HepG2 (cell line): ENCODE data around the gene CBY1. TPM values are rescaled to one million over a fixed set of nuclear protein-coding genes. Genes with fewer than 3 reads are reported as not detected.

ENCODE experiments used
- CENPBD1 ChIP-seq: sonication (generic); formaldehyde crosslinking; IDR thresholded peaks from 2 replicates; pipeline ENCODE4 v1.8.0; 2022; ENCODE audit warnings: missing genetic modification reagents, low read depth, mild to moderate bottlenecking, borderline replicate concordance
- GABPB1 ChIP-seq: IDR thresholded peaks from 2 replicates; pipeline ENCODE4 v1.6.1; 2016; ENCODE audit warnings: mild to moderate bottlenecking, missing genetic modification reagents, moderate library complexity, missing compliant biosample characterization
- HNRNPL ChIP-seq: fragments of 200-400 bp; formaldehyde crosslinking; IDR thresholded peaks from 2 replicates; pipeline ENCODE4 v1.6.1; 2017; ENCODE audit warnings: mild to moderate bottlenecking, low read depth, low read length
- HNRNPUL1 ChIP-seq: fragments of 200-400 bp; formaldehyde crosslinking; IDR thresholded peaks from 2 replicates; pipeline ENCODE4 v1.6.1; 2017; ENCODE audit warnings: low read depth, mild to moderate bottlenecking, low read length, moderate library complexity
- RARG ChIP-seq: sonication (generic); formaldehyde crosslinking; IDR thresholded peaks from 2 replicates; pipeline ENCODE4 v1.4.0; 2020; ENCODE audit warnings: low read depth, mild to moderate bottlenecking, missing genetic modification reagents
- RORA ChIP-seq: sonication (generic); formaldehyde crosslinking; IDR thresholded peaks from 2 replicates; pipeline ENCODE4 v1.5.0; 2020; ENCODE audit warnings: mild to moderate bottlenecking, missing genetic modification reagents, moderate library complexity
- SNAPC2 ChIP-seq: sonication (generic); formaldehyde crosslinking; IDR thresholded peaks from 2 replicates; pipeline ENCODE4 v1.8.1; 2022; ENCODE audit warnings: mild to moderate bottlenecking, missing genetic modification reagents
- SP4 ChIP-seq: sonication (generic); formaldehyde crosslinking; IDR thresholded peaks from 2 replicates; pipeline ENCODE4 v1.8.1; 2023; ENCODE audit warnings: mild to moderate bottlenecking, missing genetic modification reagents
- TBX2 ChIP-seq: sonication (generic); formaldehyde crosslinking; IDR thresholded peaks from 2 replicates; pipeline ENCODE4 v1.5.0; 2020; ENCODE audit warnings: missing genetic modification reagents, mild to moderate bottlenecking, borderline replicate concordance
- ZBTB1 ChIP-seq: sonication (generic); formaldehyde crosslinking; IDR thresholded peaks from 2 replicates; pipeline ENCODE4 v1.4.0; 2020; ENCODE audit warnings: missing genetic modification reagents, borderline replicate concordance
- ZBTB20 ChIP-seq: sonication (generic); formaldehyde crosslinking; IDR thresholded peaks from 2 replicates; pipeline ENCODE4 v1.8.1; 2023; ENCODE audit warnings: missing genetic modification reagents, low read depth, mild to moderate bottlenecking, borderline replicate concordance
- ZBTB26 ChIP-seq: IDR thresholded peaks from 2 replicates; pipeline ENCODE4 v1.6.1; 2016; ENCODE audit warnings: missing compliant biosample characterization, missing genetic modification reagents, borderline replicate concordance
- ZNF143 ChIP-seq: sonication (generic); formaldehyde crosslinking; IDR thresholded peaks from 2 replicates; pipeline ENCODE4 v1.4.0; 2020; ENCODE audit warnings: missing genetic modification reagents
- ZNF17 ChIP-seq: sonication (generic); formaldehyde crosslinking; IDR thresholded peaks from 2 replicates; pipeline ENCODE4 v1.5.0; 2020; ENCODE audit warnings: mild to moderate bottlenecking, missing genetic modification reagents
- ZNF580 ChIP-seq: IDR thresholded peaks from 2 replicates; pipeline ENCODE4 v1.6.1; 2016; ENCODE audit warnings: low read depth, borderline replicate concordance
- ZNF589 ChIP-seq: sonication (generic); formaldehyde crosslinking; conservative IDR thresholded peaks from 2 replicates; pipeline ENCODE4 v1.8.0; 2022; ENCODE audit warnings: mild to moderate bottlenecking, moderate library complexity, missing genetic modification reagents
- ZNF775 ChIP-seq: sonication (generic); formaldehyde crosslinking; IDR thresholded peaks from 2 replicates; pipeline ENCODE4 v1.4.0; 2020; ENCODE audit warnings: missing genetic modification reagents, mild to moderate bottlenecking, moderate library complexity, borderline replicate concordance
- ZNF891 ChIP-seq: sonication (generic); formaldehyde crosslinking; IDR thresholded peaks from 2 replicates; pipeline ENCODE4 v1.5.0; 2020; ENCODE audit warnings: mild to moderate bottlenecking, missing genetic modification reagents
- polyA plus RNA-seq, 8 experiments: library from polyadenylated mRNA; depleted of rRNA in 3 of 8; stranded (reverse) in 7 of 8; unstranded in 1 of 8; fragments of >200 nt; fragmentation: Illumina TruSeq in 4 of 8; extraction: Trizol in 4 of 8; gene quantifications; 2 replicates each; pipeline versions ENCODE4 v1.2.1 to v1.2.3, GENCODE V29; 2011 to 2016; ENCODE audit warnings: low read depth in 4 of 8, missing spikeins in 1 of 8, mixed read lengths in 1 of 8; ENCODE audit not compliant: insufficient read depth in 1 of 8
- total RNA-seq, 5 experiments: library from RNA; depleted of rRNA; stranded (reverse); fragments of >200 nt; fragmentation: Illumina TruSeq; extraction: Trizol; gene quantifications; 2 replicates each; pipeline ENCODE4 v1.2.3, GENCODE V29; 2016; ENCODE audit warnings: low read depth in 1 of 5
- TF ChIP-seq, protein P1 (sequence below): sonication (generic); formaldehyde crosslinking; IDR thresholded peaks from 2 replicates; pipeline ENCODE4 v1.4.0; 2020; ENCODE audit warnings: low read depth, mild to moderate bottlenecking, missing genetic modification reagents
- TF ChIP-seq, protein P2 (sequence below): sonication (generic); formaldehyde crosslinking; IDR thresholded peaks from 2 replicates; pipeline ENCODE4 v1.4.0; 2020; ENCODE audit warnings: missing genetic modification reagents

Gene CBY1
- total and polyA plus RNA-seq, 2 of the 13 experiments (the other 11 are each of a cell fraction or from before 2014, with no cell fraction given), result 19.7 to 20.3 TPM

GRCh38 chr22:38705235-38706100 lies 49.0 kb downstream of the CBY1 start, which contains the start of gene GTPBP1 (continued):
- TF ChIP-seq ZBTB26 (CRISPR knock-in tag) (0 out of 2 replicates have a peak, but pooled peaks have one; percentile 4), CENPBD1 (no peak), ZNF891 (CRISPR knock-in tag) (no peak), HNRNPL (no peak), ZBTB1 (CRISPR knock-in tag) (no peak), GABPB1 (peak; percentile 38; the same call in 1 of the 2 replicates), SNAPC2 (peak; percentile 82; the same call in 1 of the 2 replicates), SP4 (CRISPR knock-in tag) (peak; percentile 61), RORA (no peak), ZNF17 (CRISPR knock-in tag) (no peak), ZNF589 (no peak), TBX2 (peak; percentile 8; the same call in 1 of the 2 replicates), ZNF580 (no peak), ZBTB20 (CRISPR knock-in tag) (no peak), HNRNPUL1 (no peak), RARG (CRISPR knock-in tag) (no peak), ZNF143 (CRISPR knock-in tag) (0 out of 2 replicates have a peak, but pooled peaks have one; percentile 5), ZNF775 (CRISPR knock-in tag) (no peak)
- TF ChIP-seq, protein P1, sequence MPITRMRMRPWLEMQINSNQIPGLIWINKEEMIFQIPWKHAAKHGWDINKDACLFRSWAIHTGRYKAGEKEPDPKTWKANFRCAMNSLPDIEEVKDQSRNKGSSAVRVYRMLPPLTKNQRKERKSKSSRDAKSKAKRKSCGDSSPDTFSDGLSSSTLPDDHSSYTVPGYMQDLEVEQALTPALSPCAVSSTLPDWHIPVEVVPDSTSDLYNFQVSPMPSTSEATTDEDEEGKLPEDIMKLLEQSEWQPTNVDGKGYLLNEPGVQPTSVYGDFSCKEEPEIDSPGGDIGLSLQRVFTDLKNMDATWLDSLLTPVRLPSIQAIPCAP (CRISPR knock-in tag), result no peak
- TF ChIP-seq, protein P2, sequence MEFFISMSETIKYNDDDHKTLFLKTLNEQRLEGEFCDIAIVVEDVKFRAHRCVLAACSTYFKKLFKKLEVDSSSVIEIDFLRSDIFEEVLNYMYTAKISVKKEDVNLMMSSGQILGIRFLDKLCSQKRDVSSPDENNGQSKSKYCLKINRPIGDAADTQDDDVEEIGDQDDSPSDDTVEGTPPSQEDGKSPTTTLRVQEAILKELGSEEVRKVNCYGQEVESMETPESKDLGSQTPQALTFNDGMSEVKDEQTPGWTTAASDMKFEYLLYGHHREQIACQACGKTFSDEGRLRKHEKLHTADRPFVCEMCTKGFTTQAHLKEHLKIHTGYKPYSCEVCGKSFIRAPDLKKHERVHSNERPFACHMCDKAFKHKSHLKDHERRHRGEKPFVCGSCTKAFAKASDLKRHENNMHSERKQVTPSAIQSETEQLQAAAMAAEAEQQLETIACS (CRISPR knock-in tag), result no peak
